ENCODE results near the gene LSM7. TPM values are rescaled to one million over a fixed set of nuclear protein-coding genes. Genes with fewer than 3 reads are reported as not detected.

The LSM7 gene
- total RNA-seq, 4 donors from 2014 or later: 97.8 to 163 (median 128) TPM

DNA sequence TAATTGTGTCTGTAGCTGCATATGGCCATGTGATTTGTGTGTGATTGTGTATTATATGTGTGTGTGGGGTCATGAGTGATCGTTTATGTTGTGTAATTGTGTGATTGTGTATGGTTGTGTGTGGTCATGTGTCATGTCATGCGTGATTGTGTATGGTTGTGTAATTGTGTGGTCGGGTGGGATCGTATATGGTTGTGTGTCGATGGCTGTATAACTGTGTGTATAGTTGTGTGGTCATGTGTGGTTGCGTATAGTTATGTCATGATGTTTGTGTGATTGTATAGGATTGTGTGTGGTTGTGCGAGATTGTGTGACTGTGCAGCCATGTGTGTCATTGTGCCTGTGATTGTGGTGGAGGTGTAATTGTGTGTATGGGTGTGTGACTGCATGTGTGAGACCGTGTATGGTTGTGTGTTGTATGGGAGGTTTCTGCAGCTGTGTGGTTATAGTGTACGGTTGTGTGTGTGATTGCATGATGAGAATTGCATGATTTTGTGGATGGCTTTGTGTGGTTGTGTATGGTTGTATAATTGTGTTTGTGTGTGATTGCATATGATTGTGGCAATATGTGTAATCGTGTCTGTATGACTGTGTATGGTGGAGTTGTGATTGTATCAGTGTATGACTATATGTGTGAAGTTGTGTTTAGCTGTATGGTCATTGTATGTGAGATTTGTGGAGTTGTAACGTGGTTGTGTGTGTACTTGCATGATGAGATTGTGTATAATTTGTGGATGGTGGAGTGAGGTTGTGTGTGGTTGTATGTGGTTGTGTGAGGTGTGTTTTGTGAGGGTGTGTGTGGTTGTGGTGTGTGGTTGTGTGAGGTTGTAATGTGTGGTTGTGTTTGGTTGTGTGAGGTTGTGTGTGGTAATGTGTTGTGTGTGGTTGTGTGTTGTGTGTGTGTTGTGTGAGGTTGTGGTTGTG lies 33.9 kb upstream of the LSM7 start:
- no peak overlapping the region for H3K4me3 ChIP-seq
- TF ChIP-seq, protein P1, sequence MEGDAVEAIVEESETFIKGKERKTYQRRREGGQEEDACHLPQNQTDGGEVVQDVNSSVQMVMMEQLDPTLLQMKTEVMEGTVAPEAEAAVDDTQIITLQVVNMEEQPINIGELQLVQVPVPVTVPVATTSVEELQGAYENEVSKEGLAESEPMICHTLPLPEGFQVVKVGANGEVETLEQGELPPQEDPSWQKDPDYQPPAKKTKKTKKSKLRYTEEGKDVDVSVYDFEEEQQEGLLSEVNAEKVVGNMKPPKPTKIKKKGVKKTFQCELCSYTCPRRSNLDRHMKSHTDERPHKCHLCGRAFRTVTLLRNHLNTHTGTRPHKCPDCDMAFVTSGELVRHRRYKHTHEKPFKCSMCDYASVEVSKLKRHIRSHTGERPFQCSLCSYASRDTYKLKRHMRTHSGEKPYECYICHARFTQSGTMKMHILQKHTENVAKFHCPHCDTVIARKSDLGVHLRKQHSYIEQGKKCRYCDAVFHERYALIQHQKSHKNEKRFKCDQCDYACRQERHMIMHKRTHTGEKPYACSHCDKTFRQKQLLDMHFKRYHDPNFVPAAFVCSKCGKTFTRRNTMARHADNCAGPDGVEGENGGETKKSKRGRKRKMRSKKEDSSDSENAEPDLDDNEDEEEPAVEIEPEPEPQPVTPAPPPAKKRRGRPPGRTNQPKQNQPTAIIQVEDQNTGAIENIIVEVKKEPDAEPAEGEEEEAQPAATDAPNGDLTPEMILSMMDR (IDR thresholded peaks at IDR 0.05): no peak
- no peak for TF ChIP-seq POLR2A (IDR thresholded peaks at IDR 0.05)
- DNase-seq: no peak
- H3K9me3 ChIP-seq: no peaks in the 10 kb centered on the region
- H3K27ac ChIP-seq: no peak overlapping the region
- H3K4me1 ChIP-seq: peaks cover 0 to 12% (median 0%) of the 10 kb centered on the region in 3 donors
- intact Hi-C loops (cut with DNase I): no loop called here
- H3K27me3 ChIP-seq: peaks cover 0 to 79% (median 17%) of the 10 kb centered on the region in 4 donors
- 82 to 86% methylated on average over 11 of the region's 11 CpGs for WGBS, 2 donors
- no peaks in the 10 kb centered on the region for H3K36me3 ChIP-seq

DNA sequence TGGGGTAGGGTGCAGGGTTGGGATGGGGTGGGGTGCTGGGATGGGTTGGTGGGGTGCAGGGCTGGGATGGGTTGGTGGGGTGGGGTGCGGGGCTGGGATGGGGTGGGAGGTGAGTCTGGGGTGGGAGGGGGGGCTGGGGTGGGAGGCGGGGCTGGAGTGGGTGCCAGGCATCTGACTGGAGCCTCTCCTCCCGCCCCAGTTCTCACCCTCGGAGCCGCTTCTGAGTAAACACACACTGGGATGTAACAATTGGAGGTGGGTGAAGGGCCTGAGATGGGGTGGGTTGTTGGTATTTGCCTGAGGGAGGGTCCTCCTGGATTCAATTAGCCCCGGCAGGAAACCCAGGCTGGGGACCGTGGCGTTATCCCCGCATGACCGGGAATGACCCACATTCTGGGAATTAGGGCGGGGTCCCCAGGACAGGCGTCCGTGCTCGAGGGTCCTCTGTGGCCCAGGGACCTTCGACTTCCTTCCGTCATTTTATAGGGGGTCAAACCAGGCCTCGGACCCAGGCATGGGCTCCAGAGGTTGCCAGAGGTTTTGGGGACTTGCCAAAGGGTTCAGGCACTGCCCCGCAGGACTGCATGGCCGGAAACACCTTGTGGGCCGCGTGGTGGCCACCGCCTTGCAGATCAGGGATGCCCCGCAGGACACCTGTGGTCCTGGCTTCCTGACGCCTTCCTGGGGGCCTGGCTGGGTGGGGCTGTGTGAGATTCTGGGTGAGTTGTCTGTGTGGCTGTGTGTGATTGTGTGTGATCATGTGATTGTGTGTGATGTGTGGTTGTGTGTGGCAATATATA lies 33.1 kb upstream of the LSM7 start:
- WGBS, 2 donors: 17 to 29% methylated on average over 6 to 7 of the region's 24 CpGs
- peaks cover 0 to 12% (median 0%) of the 10 kb centered on the region in 3 donors for H3K4me1 ChIP-seq
- DNase-seq: no peak
- peaks cover 0 to 79% (median 17%) of the 10 kb centered on the region in 4 donors for H3K27me3 ChIP-seq
- H3K36me3 ChIP-seq: no peaks in the 10 kb centered on the region
- H3K4me3 ChIP-seq: no peak overlapping the region
- no peak overlapping the region for H3K27ac ChIP-seq
- no peaks in the 10 kb centered on the region for H3K9me3 ChIP-seq
- intact Hi-C loops (cut with DNase I): no loop called here
- TF ChIP-seq, protein P1 (IDR thresholded peaks at IDR 0.05): no peak
- TF ChIP-seq POLR2A (IDR thresholded peaks at IDR 0.05): no peak

DNA sequence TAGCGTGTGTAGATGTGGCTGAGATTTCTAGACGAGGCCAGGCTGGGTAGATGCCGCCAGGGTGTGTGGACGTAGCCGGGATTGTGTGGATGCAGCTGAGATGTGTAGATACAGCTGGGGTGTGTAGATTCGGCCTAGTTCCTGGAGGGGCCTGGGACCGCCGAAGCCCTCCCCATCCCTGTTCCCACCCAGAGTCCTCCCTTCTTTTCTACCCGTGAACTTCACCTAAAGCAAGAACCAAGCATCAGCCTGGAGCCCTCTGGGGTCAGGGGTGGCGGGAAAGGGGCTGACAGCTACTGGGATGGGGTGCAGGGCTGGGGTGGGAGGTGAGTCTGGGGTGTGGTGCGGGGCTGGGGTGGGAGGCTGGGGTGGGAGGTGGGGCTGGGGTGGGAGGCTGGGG lies 32.4 kb upstream of the LSM7 start:
- Histone ChIP-seq H3K9me3 (no peaks in the 10 kb centered on the region), H3K27ac (no peak overlapping the region), H3K27me3 (peaks cover 0 to 76% (median 17%) of the 10 kb centered on the region in 4 donors), H3K4me1 (peaks cover 0 to 12% (median 0%) of the 10 kb centered on the region in 3 donors), H3K4me3 (no peak overlapping the region), H3K36me3 (no peaks in the 10 kb centered on the region)
- no peak for DNase-seq
- intact Hi-C loops (cut with DNase I): no loop called here
- TF ChIP-seq, protein P1 (IDR thresholded peaks at IDR 0.05): no peak
- TF ChIP-seq POLR2A (IDR thresholded peaks at IDR 0.05): no peak
- WGBS, 2 donors: 51 to 55% methylated on average over 6 to 8 of the region's 11 CpGs

DNA sequence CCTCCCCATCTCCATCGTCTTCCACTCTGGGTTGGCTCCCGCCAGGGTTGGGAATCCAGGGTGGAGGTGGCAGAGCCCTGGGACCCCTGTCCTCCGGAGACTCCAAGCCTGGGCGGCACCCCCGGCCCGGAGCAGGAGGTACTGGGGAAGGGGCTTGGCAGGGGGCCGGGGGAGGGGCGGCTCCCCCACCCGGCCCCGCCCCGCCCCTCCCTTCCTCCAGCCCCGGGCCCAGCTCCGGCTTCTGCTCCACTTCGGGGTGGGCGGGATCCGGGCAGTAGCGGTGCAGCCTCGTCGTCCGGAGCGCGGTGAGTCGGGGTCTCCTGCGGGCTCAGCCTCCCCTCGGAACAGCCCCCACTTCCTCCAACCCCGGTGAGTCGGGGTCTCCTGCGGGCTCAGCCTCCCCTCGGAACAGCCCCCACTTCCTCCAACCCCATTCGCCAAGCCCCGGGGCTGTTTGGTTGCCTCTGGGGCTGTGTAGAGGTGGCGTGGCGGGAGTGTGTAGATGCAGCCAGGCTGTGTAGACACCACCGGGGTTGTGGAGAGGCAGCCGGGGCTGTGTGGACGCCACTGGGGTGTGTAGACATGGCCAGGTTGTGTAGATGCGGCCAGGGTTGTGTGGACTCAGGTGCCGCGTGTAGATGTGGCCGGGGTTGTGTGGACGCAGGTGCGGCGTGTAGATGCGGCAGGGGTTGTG lies 31.8 kb upstream of the LSM7 start, which contains the start of gene TMPRSS9:
Gene TMPRSS9 (plus strand): TSS at position 274 of the 694 bp plus-strand sequence. CDS start 29,521 bp downstream, outside the sequence.
- H3K9me3 ChIP-seq: no peaks in the 10 kb centered on the region
- TF ChIP-seq, protein P1 (IDR thresholded peaks at IDR 0.05): no peak
- TF ChIP-seq POLR2A (IDR thresholded peaks at IDR 0.05): no peak
- 67 to 82% methylated on average over 8 to 9 of the region's 44 CpGs for WGBS, 2 donors
- H3K36me3 ChIP-seq: peaks cover 0 to 1% (median 0%) of the 10 kb centered on the region in 3 donors
- peaks cover 0 to 12% (median 0%) of the 10 kb centered on the region in 3 donors for H3K4me1 ChIP-seq
- H3K4me3 ChIP-seq: no peak within 1 kb of the TSS
- peaks cover 0 to 69% (median 17%) of the 10 kb centered on the region in 4 donors for H3K27me3 ChIP-seq
- H3K27ac ChIP-seq: no peak within 1 kb of the TSS
- DNase-seq: no peak
- intact Hi-C loops (cut with DNase I): no loop called here
